ENCODE measurements around the gene GPANK1.

The GPANK1 gene

DNA sequence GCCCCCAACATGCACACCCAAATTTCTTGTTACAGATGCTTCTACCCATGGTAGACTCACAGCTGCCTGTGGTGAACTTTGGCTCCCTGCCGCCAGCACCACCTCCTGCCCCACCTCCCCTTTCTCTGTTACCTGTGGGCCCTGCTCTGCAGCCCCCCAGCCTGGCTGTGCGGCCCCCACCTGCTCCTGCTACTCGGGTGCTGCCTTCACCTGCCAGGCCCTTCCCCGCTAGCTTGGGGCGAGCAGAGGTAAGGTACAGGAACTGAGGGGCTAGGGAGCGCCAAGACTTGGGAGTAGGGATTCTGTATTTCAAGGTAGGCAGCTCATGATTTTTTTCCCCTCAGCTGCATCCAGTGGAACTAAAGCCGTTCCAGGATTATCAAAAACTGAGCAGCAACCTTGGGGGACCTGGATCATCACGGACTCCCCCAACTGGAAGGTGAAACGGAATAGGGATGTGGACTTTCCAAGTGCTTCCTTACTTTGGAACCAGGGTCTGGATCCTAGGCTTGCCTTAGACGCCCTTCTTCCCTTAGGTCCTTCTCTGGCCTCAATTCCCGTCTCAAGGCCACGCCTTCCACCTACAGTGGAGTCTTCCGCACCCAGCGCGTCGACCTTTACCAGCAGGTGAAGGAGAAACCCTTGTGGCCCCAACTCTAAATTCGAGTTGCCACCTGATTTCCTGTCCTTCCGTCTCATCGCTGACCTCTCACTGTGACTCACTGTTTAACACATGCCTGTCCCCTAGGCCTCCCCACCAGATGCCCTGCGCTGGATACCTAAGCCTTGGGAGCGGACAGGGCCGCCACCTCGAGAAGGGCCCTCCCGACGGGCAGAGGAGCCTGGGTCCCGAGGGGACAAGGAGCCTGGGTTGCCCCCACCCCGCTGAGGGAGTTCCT lies 27.9 kb downstream of the GPANK1 start:
- DNase-seq, result no peak

DNA sequence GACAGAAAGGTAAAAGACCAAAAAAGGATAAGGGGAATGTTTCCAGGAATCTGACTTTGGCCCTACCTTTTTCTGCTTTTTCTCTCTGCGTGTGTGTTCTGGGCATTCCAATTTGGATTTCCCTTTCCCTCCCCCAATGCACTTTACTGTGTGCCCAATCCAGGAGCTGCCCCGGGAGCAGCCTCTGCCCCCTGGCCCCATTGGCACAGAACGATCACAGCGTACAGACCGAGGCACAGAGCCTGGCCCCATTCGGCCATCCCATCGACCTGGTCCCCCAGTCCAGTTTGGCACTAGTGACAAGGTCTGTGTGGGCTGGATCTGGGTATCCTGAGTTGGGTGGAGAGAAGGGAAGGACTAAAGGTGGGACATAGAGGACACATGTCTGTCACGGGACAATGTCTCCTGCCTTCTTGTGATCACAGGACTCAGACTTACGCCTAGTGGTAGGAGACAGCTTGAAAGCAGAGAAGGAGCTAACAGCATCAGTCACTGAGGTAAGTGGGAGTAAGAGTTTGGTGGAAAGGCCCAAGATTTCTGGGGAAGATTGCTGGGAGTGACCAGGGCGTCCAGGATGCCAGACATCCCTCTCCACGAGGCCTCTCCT lies 29.7 kb downstream of the GPANK1 start:
- no peak for DNase-seq

DNA sequence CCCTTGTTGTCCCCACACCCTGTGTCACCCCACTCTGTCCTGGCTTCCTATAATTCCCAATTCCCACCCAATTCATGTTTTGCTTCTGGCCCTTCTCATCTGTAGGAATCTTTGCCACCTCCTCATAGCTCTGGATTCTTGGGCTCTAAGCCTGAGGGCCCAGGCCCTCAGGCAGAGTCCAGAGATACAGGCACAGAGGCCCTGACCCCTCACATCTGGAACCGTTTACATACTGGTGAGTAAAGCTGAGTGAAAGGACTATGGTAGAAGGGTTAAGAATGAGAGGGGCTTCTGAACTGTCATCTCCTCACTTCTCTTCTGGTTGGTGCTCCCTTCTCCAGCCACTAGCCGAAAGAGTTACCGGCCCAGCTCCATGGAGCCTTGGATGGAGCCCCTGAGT lies 30.7 kb downstream of the GPANK1 start:
- DNase-seq, result no peak

DNA sequence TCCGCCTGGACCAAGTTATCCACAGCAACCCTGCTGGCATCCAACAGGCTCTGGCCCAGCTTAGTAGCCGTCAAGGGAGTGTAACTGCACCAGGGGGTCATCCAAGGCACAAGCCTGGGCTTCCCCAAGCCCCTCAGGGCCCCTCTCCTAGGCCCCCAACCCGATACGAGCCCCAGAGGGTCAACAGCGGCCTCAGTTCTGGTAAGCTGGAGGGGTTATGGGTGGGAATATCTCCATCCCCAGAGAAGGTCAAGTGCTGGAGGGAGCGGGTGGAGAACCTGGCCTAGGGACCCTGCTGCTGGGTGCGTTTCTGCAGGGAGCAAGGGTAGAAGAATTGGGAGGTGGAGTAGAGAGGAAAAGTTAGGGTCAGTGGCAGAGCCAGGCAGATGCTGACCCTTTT lies 31.4 kb downstream of the GPANK1 start:
- DNase-seq, result no peak

DNA sequence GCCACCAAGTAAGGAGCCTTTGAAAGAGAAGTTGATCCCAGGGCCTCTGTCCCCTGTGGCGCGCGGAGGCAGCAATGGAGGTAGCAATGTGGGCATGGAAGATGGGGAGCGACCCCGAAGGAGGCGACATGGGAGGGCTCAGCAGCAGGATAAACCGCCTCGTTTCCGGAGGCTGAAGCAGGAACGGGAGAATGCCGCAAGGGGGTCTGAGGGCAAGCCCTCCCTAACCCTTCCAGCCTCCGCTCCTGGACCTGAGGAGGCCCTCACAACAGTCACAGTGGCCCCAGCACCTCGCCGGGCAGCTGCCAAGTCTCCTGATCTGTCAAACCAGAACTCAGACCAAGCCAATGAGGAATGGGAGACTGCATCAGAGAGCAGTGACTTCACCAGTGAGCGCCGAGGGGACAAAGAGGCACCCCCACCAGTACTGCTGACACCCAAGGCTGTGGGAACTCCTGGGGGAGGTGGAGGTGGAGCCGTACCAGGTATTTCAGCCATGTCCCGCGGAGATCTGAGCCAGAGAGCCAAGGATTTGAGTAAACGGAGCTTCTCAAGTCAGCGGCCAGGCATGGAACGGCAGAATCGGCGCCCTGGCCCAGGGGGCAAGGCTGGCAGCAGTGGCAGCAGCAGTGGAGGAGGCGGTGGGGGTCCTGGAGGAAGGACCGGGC lies 32.4 kb downstream of the GPANK1 start:
- DNase-seq, result no peak

DNA sequence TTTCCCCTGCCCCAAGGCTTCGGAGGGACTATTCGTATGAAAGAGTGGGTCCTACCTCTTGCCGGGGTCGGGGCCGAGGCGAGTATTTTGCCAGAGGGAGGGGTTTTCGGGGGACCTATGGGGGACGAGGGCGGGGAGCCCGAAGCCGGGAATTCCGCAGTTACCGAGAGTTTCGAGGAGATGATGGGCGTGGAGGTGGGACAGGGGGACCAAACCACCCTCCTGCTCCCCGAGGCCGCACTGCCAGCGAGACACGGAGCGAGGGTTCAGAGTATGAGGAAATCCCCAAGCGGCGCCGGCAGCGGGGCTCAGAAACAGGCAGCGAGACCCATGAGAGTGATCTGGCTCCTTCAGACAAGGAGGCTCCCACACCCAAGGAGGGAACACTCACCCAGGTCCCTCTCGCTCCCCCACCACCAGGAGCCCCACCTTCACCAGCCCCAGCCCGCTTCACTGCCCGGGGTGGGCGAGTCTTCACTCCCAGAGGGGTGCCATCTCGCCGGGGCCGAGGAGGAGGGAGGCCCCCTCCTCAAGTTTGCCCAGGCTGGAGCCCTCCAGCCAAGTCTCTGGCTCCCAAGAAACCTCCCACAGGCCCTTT lies 33.0 kb downstream of the GPANK1 start:
- DNase-seq, result no peak

DNA sequence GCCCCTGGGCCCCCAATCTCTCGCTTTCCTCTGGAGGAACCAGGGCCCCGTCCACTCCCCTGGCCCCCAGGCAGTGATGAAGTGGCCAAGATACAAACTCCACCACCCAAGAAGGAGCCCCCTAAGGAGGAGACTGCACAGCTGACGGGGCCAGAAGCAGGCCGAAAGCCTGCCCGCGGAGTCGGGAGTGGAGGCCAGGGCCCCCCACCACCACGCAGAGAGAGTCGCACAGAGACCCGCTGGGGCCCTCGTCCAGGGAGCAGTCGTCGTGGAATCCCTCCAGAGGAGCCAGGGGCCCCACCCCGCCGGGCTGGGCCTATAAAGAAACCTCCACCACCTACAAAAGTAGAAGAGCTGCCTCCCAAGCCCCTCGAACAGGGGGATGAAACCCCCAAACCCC lies 33.6 kb downstream of the GPANK1 start:
- DNase-seq, result no peak

DNA sequence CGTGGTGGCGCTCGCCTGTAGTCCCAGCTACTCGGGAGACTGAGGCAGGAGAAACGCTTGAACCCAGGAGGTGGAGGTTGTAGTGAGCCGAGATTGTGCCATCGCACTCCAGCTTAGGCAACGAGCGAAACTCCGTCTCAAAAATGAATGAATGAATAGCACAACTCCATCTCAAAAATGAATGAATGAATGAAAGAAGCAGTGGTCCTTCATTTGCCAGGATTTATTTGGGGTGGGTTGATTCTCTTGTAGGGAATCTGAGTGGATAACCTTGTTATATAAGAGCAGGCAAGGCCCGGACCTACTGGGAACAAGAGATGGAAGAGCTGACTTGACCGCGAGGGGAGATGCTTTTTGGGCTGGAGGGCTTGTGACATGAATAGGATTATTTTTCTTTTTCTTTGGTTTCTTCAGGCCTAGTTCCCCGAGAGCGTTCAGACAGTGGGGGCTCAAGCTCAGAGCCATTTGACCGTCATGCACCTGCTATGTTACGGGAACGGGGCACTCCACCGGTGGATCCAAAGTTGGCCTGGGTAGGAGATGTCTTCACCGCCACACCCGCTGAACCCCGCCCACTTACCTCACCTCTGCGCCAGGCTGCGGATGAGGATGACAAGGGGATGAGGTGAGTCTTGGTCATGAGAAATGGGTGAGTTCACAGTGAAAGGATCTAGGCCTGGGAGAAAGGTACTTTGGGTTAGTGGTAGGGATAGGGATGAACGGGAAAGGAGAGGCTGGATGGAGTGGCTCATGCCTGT lies 34.4 kb downstream of the GPANK1 start:
- no peak for DNase-seq

DNA sequence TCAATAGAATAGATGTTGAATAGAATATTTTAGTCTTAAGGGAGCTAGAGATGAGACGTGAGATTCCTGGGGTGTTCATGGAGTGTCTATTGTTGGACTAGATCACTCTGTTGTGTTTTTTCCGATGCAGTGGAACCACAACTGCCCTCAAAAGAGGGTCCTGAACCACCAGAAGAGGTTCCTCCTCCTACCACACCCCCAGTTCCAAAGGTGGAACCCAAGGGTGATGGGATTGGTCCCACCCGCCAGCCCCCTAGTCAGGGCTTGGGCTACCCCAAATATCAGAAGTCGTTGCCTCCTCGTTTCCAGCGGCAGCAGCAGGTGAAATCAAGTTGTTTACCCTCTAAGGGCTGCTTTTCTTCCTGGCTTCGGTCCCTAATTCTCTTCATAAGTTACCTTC lies 35.8 kb downstream of the GPANK1 start:
- DNase-seq, result no peak

DNA sequence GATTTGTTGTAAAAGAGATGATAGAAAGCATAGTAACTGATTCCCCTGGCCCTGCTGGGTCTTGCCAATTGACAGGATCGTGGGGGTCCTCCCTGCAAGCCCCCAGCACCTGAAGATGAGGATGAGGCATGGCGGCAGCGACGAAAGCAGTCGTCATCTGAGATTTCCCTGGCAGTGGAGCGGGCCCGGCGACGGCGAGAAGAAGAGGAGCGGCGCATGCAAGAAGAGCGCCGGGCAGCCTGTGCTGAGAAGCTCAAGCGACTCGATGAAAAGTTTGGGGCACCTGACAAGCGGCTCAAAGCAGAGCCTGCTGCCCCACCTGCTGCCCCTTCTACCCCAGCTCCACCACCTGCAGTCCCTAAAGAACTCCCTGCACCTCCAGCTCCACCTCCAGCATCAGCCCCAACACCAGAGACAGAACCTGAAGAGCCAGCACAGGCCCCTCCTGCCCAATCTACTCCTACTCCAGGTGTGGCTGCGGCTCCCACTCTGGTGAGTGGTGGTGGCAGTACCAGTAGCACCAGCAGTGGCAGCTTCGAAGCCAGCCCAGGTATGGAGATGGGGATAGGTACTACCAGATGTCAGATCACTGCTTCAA lies 37.0 kb downstream of the GPANK1 start:
- no peak for DNase-seq

DNA sequence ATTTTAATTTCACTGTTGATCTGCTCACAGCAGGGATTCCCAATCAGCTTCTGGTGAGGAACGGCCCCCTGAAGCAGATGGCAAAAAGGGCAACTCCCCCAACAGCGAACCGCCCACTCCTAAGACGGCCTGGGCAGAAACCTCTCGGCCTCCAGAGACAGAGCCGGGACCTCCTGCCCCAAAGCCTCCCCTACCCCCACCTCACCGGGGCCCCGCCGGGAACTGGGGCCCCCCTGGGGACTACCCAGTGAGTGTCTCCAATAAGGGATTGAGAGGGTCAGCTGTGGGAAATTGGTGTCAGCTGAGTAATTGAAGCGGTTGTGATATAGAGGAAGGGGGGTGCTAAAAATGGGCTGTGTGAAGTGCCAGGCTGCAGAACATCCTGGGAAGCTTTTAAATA lies 37.8 kb downstream of the GPANK1 start:
- no peak for DNase-seq

DNA sequence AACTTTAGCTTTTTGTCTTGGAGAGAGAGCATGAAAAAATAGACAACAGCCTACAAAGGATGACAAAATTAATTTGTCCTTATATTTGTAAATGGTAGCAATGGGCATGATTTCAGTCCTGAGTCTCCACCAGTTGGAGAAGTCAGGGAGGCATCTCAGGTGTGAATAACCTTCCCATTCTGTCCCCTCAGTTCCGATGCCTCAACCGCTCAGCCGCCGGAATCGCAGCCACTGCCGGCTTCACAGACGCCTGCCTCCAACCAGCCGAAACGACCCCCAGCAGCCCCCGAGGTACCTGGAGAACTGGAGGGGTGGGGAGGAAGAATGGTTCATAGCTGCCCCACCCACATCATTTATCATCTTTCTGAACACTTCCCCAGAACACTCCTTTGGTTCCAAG lies 40.7 kb downstream of the GPANK1 start:
- DNase-seq, result no peak

DNA sequence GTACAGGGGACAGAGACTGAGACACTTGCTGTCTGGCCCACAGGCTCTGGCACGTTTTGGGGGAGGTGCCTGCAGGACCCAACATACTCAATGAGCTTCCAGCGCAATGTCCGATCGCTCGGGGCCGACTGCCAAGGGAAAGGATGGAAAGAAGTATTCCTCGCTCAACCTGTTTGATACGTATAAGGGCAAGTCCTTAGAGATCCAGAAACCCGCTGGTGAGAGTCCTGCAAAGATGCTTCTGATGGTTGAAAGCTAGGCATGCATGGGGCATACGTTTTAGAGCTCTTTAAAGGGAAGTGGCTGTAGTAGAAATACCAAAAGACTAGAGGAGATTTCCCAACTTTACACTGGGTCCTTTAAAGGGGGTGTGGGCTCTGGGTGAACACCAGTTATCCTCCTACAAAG lies 42.1 kb downstream of the GPANK1 start:
- DNase-seq, result no peak

DNA sequence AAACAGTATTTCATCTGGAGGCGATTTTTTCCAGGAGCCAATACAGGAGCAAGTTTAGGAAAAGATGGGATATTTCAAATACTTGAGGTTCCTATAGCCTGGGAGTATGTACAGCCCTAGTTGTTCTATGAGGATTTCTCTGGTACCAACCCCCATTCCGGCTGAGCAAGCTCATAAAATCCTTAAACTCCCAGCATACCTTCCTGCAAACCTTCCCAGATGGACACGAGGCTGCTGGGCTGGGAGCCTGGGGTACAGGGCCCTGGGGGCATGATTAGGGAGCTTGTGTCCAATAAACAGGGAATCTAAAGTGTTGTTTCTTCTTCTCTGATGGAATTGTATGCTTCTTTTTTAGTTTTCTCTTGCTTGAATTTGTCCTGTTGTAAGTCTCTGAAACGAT lies 42.8 kb downstream of the GPANK1 start:
- no peak for DNase-seq

DNA sequence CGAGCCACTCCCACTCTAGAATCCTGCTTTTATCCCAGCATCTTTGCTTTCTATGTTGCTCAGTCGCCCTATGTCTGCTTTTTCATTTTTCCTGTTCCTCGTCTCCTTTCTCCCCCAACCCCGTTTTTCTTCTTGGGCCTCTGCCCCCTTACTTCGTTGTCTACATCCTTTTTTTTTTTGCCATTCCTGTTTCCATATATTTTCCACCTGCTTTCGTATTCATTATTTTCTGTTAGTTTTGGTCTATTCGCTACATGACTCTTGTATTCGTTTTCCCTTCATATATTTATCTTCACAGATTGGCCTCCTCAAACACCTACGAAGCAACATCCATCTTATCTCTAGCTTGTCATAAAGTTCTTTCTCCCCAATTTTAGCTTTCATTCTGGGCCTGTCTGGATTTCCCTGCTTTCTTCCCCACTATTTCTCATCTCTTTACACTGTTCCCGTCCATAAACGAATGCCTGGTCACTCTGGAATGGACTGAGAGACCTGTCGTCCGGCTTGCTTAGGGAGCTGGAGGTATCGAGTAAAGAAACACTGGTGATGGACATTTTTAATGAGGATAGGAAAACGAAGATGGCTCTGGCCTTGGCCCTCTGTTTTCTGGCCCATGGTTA lies 43.4 kb downstream of the GPANK1 start:
- DNase-seq, result no peak

DNA sequence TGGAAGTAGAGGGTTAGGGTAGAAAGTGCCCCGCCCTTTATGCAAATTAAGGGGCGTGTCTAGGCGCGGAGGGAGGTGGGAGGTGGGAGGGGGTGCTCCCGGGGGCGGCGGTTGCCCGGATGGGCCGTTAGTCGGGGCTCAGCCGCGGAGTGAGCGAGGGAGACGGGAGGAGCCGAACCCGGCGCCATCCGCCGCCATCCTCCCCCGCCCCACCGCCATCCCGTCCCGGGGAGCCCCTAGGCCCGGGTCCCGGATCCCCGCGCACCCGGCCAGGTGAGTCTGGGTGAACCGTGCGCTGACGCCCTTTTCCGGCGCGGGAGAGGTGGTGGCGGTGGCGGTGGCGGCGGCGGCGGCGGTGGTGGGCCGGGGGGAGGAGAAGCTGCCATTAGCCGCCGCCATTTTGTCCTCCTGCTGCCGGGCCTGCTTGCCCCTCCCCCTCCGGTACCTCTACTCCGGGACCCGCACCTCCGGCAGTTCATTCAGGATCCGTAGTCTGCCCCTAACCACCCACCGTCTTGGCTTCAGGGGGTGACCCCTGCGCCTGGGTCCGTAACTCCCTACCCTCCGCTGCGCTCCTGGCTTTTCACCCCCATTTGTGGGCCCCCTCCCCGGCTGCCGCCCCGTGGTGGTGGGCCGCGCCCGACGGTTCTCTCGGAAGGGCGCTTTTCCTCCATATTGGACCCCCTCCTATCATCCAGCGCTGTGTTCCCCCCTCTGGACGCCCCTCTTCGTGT lies 44.0 kb downstream of the GPANK1 start, which contains the start of gene PRRC2A:
TSS of gene PRRC2A (plus strand) at position 130 of the 734 bp plus-strand sequence. CDS start 2,075 bp downstream, outside the sequence.
- no peak for DNase-seq

DNA sequence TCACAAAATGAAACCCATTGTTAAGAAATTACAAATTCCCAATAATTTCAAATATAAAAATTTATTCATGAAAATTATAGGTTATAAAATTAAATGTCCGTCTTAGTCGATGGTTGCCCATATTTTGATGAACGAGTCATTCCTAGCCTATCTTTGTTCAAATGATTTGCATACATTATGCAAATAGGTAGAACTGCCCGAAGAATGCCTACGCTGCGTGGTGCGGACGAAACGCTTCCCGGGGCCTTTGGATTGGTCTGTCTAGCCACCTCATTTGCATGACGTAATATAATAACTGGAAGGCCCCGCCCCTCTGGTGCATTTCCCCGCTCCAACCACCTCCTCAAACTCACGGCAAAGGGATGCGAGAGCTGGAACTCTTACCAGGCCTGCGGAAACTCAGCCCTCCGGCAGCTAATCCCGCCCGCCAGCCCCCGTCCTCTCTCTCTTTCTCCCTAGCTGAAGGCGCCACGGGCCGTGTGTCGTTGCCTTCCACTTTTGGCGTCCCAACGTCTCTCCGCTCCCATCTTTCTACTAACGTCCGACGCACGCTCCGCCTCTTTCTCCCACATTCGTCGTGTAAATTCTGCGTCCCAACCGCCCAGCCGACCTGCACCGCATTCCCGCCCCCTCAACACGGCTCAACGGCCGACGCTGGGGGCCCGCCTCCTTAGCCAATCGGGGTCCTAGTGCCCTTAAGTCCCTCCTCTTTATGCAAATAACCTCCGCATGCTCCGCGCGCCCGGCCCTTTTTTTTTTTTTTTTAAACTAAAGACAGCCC lies 44.8 kb downstream of the GPANK1 start:
- DNase-seq, result peak; percentile 96

DNA sequence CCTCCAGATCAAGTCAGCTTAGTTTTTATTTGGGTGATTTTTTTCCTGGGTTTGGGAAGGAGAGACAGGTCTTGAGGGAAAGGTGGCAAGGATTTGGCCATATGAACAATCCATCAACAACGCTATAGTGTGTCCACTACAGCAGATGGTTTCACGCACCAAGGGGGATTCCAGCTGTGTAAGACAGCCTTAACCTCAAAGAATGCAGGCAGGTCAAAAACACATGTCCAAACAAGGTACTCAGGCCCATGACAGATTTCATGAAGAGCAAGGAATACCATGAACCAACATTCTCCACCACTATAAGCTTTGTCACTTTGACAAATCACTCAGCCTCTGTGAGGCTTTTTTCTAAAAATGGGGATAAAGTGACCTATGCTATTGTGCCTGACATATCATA lies 47.8 kb downstream of the GPANK1 start:
- no peak for DNase-seq

DNA sequence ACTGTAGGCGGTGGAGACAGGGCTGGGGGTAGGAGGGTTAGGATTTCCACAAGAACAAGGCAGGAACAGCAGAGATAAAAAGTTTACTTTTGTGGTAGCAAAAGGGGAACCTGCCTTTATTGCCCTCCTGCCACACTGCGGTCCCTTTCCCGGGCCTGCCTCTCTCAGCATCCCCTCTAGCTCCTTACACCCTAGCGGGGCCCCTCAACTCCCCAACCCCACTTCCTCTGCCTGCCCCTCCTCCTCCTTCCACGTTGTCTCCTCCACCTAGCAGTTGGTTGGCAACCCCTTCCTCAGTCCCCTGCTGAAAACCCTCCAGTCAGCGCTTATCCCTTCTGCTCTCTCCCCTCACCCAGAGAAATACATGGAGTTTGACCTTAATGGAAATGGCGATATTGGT lies 49.0 kb downstream of the GPANK1 start:
- DNase-seq, result no peak
